HFF-Myc (cell line): ENCODE results near the gene ARPC1B.

Experiments used
- DNase-seq: peaks from one replicate; pipeline ENCODE4 v3.0.0-alpha.2; 2011; ENCODE audit warnings: low read depth; ENCODE audit errors: extremely low read depth
- H3K4me3 ChIP-seq: replicated peaks from 2 replicates; pipeline ENCODE4 v1.5.1; 2011; ENCODE audit warnings: low read depth, mild to moderate bottlenecking, control low read depth, low read length
- CTCF ChIP-seq: IDR thresholded peaks from 2 replicates; pipeline ENCODE4 v1.5.1; 2012; ENCODE audit warnings: mild to moderate bottlenecking, low read depth, low read length, control low read depth; ENCODE audit errors: missing control alignments

Gene ARPC1B

GRCh38 chr7:99437946-99438572, 63.5 kb downstream of the ARPC1B start:
- peak overlapping the region; percentile 91 for H3K4me3 ChIP-seq
- DNase-seq = no peak
- TF ChIP-seq CTCF = no peak

GRCh38 chr7:99438573-99439480, 64.3 kb downstream of the ARPC1B start, which contains the start of the genes CPSF4 and PTCD1:
Gene CPSF4 (plus strand): TSS chr7:99438943. CDS start chr7:99439083, 140 bp downstream.
Gene PTCD1 (minus strand): TSS chr7:99438798. CDS start chr7:99435242, 3,556 bp downstream.
- no peak for TF ChIP-seq CTCF
- peak within 1 kb of the TSS; percentile 91 for H3K4me3 ChIP-seq
- DNase-seq = peak; percentile 83

- TF ChIP-seq CTCF = no peak
- no peak for DNase-seq
- H3K4me3 ChIP-seq = peak overlapping the region; percentile 91
Measured at GRCh38 chr7:99440195-99440594, 65.7 kb downstream of the ARPC1B start.
